Left ventricle myocardium inferior (tissue), 1 donor: ENCODE data around the gene QSOX2. TPM values are rescaled to one million over a fixed set of nuclear protein-coding genes. Genes with fewer than 3 reads are reported as not detected.

Source experiments
- DNase-seq: peaks from one replicate; pipeline ENCODE4 v3.0.0-alpha.2; 2020
- H3K27ac ChIP-seq: fragments of 200-600 bp; replicated peaks from 2 replicates; pipeline ENCODE4 v1.8.0; 2021
- H3K27me3 ChIP-seq: fragments of 200-600 bp; 2 replicates; pipeline ENCODE4 v1.8.0; 2021; ENCODE audit warnings: low read depth
- H3K36me3 ChIP-seq: fragments of 200-600 bp; 2 replicates; pipeline ENCODE4 v1.8.0; 2021
- H3K4me1 ChIP-seq: fragments of 200-600 bp; 2 replicates; pipeline ENCODE4 v1.8.0; 2021
- H3K4me3 ChIP-seq: fragments of 200-600 bp; 2 replicates; pipeline ENCODE4 v1.8.0; 2021; ENCODE audit warnings: mild to moderate bottlenecking, moderate library complexity
- H3K9me3 ChIP-seq: fragments of 200-600 bp; replicated peaks from 2 replicates; pipeline ENCODE4 v1.8.0; 2021
- intact Hi-C: fragments of 100-400 bp; cut with micrococcal nuclease; formaldehyde crosslinking; loops from one replicate; pipeline ENCODE4 v1.11.0; 2022
- total RNA-seq: library from RNA; stranded (reverse); fragmentation: NEBNext Ultra II Directional; extraction: Animal tissue kit (Norgen Biotek cat#: 25700); gene quantifications from one replicate; pipeline ENCODE4 v1.2.1, GENCODE V29; 2021
- TF ChIP-seq, protein P1 (sequence below): fragments of 200-600 bp; IDR thresholded peaks from 2 replicates; pipeline ENCODE4 v1.8.0; 2021; ENCODE audit warnings: antibody characterized with exemption, mild to moderate bottlenecking, borderline replicate concordance
- donor health status: DM: no; HTN: yes; CAD: no; lungs with severe emphysema.

QSOX2 gene
- total RNA-seq, 1 donor from 2014 or later, result 8.0 TPM

DNA sequence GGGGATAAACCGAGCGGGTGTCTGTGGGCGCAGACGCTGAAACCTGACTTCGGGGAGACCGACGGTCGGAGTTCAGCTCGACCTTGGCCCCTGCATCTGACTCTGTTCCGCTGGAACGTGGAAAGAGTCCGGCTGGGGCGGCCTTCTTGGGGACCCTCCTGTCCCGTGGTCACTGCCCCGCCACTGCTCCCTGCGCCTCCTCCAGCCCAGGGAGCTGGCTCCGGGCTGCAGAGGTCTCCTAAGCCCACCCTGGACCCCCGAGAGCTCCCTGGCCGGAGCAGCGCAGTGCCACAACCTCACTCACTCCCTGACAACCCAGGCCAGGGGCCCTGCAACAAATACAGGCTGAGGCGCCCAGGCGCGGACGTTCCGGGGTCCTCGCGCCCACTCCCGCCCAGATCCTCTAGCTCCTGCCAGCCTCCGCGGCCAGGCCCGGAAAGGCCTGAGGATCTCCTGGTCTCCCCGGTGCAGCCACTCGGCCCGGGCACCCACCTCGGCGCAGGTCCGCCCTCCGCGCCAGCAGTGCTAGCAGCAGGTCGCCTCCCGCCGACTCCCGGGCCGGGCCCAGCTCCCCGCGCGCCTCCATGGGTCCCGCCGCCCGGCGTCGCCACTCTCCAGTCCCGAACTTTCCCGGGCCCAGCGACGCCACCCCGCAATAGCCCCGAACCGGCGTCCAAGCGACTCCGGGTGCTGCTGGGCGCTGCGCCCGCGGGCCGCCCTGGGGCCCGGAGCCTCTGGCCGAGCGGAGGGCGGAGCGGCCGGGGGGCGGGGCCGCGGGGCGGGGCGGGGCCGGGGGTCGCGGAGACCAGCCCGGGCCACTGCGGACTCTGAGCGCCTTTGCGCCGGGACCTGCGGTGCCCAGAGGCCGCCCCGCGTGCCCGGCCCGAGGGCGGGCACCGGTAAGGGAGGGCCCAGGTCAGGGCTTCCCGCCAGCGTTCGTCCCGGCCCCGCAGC is 42.9 kb downstream of the QSOX2 start:
- Histone ChIP-seq H3K9me3 (no peaks in the 10 kb centered on the region), H3K27me3 (peaks cover 80% of the 10 kb centered on the region), H3K4me3 (no peak overlapping the region), H3K27ac (no peak overlapping the region), H3K36me3 (no peaks in the 10 kb centered on the region), H3K4me1 (peaks cover 12% of the 10 kb centered on the region)
- TF ChIP-seq, protein P1, sequence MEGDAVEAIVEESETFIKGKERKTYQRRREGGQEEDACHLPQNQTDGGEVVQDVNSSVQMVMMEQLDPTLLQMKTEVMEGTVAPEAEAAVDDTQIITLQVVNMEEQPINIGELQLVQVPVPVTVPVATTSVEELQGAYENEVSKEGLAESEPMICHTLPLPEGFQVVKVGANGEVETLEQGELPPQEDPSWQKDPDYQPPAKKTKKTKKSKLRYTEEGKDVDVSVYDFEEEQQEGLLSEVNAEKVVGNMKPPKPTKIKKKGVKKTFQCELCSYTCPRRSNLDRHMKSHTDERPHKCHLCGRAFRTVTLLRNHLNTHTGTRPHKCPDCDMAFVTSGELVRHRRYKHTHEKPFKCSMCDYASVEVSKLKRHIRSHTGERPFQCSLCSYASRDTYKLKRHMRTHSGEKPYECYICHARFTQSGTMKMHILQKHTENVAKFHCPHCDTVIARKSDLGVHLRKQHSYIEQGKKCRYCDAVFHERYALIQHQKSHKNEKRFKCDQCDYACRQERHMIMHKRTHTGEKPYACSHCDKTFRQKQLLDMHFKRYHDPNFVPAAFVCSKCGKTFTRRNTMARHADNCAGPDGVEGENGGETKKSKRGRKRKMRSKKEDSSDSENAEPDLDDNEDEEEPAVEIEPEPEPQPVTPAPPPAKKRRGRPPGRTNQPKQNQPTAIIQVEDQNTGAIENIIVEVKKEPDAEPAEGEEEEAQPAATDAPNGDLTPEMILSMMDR, result no peak
- no peak for DNase-seq
- intact Hi-C loops, result no loop called here

DNA sequence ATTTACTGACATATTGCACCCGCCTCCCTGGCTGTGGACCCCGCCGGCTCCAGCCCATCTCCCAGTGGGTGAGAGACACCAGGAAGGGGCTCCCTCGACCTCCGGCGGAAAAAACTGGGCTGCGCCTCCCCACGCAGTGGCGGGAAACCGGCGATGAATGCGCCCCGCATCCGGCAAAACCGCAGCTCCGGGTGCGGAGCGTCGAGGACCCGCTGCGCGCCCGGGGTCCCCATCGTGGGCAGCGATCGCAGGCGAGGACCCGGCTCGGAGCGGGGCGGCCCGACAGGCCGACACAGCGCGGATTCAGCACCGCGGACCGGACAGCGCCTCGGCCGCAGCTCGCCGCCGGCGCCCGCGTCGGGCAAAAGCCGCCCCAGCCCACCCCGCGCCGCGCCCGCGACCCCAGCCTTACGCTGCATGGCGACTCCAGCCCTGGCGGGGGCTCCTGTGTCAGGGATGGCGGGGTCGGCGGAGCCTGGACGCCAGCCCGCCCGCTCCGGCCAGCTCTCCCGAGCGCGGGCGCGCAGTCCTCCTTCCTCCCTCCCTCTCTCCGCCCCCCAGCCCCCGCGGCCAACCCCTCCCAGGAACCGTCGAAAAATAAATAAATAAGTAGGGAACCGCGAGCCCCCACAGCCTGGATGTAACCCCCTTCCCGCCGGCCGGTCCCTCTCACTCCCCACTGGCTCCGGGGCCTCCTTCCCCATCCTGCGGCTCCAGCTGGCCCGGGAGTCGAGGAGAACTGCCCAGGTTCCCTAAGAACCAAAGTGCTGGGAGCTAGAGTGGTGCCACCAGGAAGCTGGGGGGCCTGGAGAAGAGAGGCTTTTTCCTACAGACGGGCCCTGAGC is 43.8 kb downstream of the QSOX2 start:
- DNase-seq, result no peak
- Histone ChIP-seq H3K27ac (no peak overlapping the region), H3K4me3 (no peak overlapping the region), H3K27me3 (peaks cover 89% of the 10 kb centered on the region), H3K36me3 (no peaks in the 10 kb centered on the region), H3K4me1 (peaks cover 12% of the 10 kb centered on the region), H3K9me3 (no peaks in the 10 kb centered on the region)
- TF ChIP-seq, protein P1, result no peak
- intact Hi-C loops, result no loop called here

DNA sequence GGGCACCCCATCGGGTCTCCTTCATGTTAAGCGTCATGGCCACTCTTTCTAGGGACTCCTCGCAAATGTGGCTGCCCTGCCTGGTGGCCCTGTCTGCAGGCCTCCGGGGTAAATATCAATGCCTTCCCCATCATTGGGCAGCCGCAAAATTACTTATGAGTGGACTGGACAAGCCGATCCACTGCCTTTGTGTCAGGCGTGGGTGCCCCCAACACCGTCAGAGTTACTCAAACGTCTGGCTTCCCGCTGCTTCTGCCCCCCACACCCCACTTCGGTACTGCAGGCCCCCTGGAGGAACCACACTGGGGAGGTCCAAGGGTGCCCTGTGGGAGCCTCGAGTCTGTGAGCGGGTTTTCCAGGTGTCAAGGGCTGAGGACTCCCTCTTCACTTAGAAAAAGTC is 44.4 kb downstream of the QSOX2 start:
- TF ChIP-seq, protein P1, result no peak
- Histone ChIP-seq H3K27ac (no peak overlapping the region), H3K27me3 (peaks cover 96% of the 10 kb centered on the region), H3K4me1 (peaks cover 12% of the 10 kb centered on the region), H3K9me3 (no peaks in the 10 kb centered on the region), H3K4me3 (no peak overlapping the region), H3K36me3 (no peaks in the 10 kb centered on the region)
- no peak for DNase-seq
- intact Hi-C loops, result no loop called here

DNA sequence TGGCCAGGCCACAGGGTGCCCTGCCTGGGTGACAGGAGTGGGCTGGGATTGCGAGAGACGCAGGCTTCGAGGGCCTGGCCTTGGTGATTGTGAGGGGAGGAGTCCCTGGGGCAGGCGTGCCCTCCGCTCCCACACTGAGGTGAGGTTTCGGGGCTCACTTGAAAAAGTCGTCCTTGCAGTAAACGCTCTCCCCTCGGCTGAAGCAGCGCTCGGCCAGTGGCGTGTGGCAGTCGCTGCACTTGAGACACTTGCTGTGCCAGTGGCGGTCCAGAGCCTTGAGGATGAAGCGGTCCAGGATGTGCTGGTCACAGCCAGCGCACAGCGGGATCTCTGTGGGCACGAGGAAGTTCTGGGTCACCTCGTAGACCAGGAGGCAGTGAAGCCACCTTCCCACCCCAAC is 45.2 kb downstream of the QSOX2 start:
- Histone ChIP-seq H3K4me3 (no peak overlapping the region), H3K27ac (no peak overlapping the region), H3K9me3 (no peaks in the 10 kb centered on the region), H3K27me3 (peaks cover 100% of the 10 kb centered on the region), H3K36me3 (no peaks in the 10 kb centered on the region), H3K4me1 (peaks cover 12% of the 10 kb centered on the region)
- no peak for DNase-seq
- intact Hi-C loops, result no loop called here
- TF ChIP-seq, protein P1, result no peak

DNA sequence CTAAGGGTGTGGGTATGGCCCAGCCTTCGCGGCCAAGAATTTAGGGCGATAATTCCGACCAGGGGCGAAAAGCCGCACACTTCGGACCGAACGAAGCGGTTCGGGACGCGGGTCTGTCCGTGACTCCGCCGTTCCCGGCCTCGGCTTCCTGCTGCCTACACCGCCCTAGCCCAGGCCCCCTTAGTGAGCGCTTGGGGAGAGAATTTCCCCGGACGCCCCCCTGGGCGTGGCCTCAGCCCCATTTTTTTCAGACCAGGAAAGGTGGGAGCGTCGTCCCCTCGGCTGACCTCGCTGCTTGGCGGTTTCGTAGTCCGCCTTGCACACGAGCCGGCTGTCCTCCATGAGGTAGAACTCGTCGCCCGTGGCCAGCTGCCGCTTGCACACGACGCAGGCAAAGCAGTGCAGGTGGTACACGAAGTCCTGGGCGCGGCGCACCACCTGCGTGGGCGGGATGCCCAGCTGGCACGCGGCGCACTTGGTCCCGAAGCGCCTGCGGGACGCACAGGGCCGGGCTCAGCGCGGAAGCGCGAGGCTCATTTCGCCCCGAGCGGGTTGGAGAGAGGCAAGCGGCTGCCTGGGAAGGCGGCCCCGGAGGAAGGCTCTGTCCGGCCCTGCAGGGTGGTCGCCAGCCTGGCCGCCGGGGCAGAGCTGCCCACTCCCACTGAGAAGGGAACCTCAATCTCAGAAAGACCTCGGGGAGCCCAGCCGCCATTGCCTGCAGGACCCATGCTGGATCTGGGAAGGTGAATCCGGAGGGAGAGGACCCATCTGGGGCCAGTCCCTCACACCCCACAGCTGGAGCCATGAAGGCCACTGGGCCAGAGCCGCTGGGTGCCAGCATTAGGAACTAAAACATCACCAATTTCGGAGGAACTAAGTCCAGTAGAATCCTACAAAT is 46.0 kb downstream of the QSOX2 start:
- H3K27me3 ChIP-seq, result peaks cover 100% of the 10 kb centered on the region
- H3K9me3 ChIP-seq, result no peaks in the 10 kb centered on the region
- DNase-seq, result no peak
- no peaks in the 10 kb centered on the region for H3K36me3 ChIP-seq
- TF ChIP-seq, protein P1, result no peak
- no peak overlapping the region for H3K27ac ChIP-seq
- intact Hi-C loops, result no loop called here
- H3K4me3 ChIP-seq, result no peak overlapping the region
- H3K4me1 ChIP-seq, result peaks cover 9% of the 10 kb centered on the region
